NCI-H2196 (cell line): ENCODE results near the gene RITA1.

Experiments
- DNase-seq: peaks from one replicate; lab custom pipeline; 2025; ENCODE audit not compliant: unreplicated experiment; lab: John Stamatoyannopoulos, UW

The RITA1 gene

GRCh38 chr12:113173081-113173698 lies 12.3 kb upstream of the RITA1 start:
- no peak for DNase-seq

GRCh38 chr12:113174461-113175384 lies 10.8 kb upstream of the RITA1 start:
- peak; percentile 69 for DNase-seq

GRCh38 chr12:113179023-113179422 lies 6.5 kb upstream of the RITA1 start:
- DNase-seq = no peak

GRCh38 chr12:113180333-113180732 lies 5.2 kb upstream of the RITA1 start:
- DNase-seq = no peak

GRCh38 chr12:113181975-113182374 lies 3.5 kb upstream of the RITA1 start:
- no peak for DNase-seq

DNA sequence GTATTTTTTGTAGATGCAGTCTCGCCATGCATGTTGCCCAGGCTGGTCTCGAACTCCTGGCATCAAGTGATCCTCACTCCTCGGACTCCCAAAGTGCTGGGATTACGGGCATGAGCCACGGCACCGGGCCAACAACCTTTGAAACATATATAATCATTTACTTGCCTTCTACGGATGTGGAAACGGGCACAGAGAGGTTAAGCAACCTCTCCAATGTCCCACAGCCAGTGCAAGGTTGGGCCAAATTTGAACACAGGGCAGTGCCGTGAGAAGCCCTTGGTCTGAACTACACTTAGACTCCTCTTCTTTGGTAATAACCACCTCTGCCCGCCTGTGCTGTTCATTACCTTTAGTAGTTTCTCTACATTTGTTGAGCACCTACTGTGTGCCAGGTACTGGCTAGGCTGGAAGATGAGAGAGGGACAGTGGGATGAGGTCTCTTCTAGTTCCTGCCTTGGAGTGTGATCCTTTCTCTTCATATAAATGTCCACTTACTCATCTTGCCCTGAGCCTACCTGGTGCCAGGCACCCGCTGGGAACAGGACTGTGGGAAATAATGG lies 2.4 kb upstream of the RITA1 start:
- DNase-seq = no peak

DNA sequence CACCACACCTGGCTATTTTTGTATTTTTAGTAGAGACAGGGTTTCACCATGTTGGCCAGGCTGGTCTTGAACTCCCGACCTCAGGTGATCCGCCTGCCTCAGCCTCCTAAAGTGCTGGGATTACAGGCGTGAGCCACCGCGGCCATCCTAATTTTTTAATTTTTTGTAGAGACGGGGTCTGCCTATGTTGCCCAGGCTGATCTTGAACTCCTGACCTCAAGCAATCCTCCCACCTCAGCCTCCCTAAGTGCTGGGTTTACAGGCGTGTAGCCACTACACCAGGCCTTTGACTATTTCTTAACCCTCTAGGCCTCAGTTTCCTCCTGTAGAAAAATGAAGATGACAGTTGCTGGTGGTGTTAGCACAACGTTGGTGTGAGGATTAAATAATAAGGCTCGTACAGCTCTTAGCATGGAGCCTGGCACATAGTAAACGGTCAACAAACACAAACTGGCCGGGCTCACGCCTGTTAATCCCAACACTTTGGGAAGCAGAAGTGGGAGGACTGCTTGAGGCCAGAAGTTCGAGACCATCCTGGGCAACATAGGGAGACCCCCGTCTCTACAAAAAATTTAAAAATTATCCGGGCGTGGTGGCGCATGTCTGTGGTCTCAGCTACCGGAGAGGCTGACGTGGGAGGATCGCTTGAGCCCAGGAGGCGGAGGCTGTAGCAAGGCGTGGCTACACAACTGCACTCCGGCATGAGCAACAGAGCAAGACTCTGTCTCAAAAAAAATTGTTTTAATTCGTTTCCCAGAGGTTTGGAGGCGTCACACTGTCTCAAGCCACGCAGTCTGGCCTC lies 1.2 kb upstream of the RITA1 start:
- DNase-seq = peak; percentile 67

- peak; percentile 82 for DNase-seq
These were observed 681 bp upstream of the RITA1 start for GRCh38 chr12:113184900-113185179.

GRCh38 chr12:113186033-113186365 lies 478 bp downstream of the RITA1 start:
- peak; percentile 24 for DNase-seq

DNA sequence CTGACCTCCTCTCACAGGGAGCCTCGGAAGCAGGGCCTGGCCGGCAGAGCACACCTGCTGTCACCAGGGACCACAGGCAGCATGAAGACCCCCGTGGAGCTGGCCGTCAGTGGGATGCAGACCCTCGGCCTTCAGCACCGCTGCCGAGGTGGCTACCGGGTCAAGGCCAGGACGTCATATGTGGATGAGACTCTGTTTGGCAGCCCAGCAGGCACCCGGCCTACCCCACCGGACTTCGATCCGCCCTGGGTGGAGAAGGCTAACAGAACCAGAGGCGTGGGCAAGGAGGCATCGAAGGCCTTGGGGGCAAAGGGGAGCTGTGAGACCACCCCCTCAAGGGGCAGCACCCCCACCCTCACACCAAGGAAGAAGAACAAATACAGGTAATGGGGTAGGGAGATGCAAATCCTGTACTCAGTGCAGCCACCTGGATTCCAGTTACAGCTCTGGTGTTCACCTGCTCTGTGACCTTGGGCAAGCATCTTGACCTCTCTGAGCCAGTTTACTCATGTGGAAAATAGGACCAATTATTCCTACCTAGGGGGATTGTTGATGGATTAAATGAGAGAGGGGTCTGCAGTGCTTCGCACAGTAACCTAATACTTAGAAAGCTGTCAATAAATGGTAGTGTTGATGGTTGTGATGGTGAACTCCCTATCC lies 1.3 kb downstream of the RITA1 start:
- DNase-seq = no peak

GRCh38 chr12:113189361-113189760 lies 3.8 kb downstream of the RITA1 start:
- no peak for DNase-seq

DNA sequence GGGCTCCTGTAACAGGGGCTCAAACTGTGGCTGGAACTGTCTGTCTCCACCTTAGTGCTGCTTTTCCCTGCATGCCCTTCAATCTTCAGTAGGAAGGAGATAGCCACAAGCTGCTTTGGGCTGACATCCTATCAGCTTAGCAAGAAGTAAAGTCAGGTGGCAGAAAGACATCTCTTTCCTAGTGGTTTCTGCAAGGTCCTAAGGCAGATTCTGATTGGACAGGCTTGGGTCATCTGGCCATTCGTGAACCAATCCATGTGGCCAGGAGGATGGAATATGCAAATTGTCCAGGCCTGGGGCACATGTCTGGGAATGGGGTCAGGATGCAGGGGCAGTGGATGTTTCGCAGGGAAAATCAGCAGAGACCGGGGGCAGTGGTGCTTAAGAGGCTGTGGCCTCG lies 5.2 kb downstream of the RITA1 start:
- DNase-seq = peak; percentile 63

DNA sequence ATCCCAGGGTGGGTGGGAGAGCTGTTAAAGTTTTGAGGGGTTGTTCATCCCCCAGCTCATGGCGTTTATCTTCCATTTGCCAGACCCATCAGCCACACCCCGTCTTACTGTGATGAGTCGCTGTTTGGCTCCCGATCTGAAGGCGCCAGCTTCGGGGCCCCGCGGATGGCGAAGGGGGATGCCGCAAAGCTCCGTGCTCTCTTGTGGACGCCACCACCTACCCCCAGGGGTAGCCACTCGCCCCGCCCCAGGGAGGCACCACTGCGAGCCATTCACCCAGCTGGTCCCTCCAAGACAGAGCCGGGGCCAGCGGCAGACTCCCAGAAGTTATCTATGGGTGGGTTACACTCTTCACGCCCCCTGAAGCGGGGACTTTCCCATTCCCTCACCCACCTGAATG lies 5.7 kb downstream of the RITA1 start:
- DNase-seq = no peak

DNA sequence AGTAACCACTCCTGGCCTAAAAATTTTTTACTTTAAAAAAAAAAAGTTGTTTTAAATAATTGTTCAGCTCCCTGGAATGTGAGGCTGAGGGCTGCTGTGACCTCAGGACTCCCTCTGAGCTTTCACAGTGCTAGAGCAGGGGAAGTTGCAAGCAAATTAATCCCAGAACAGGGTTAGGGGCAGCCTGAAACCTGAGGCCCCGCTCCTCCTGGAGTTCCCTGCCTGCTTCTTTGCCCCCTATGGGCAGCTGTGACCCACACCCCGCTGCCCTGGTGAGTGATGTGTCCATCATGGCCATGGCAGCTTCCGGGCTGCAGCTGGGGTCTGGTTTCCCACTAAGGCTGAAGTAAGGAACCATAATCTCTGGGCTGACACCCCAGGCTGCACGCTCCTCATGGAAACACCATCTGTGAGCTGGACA lies 9.5 kb downstream of the RITA1 start:
- no peak for DNase-seq

GRCh38 chr12:113195598-113195997 lies 10.1 kb downstream of the RITA1 start:
- DNase-seq = no peak

- DNase-seq = no peak
These were observed 11.1 kb downstream of the RITA1 start for GRCh38 chr12:113196582-113196981.

- DNase-seq = peak; percentile 62
These were observed 11.5 kb downstream of the RITA1 start for GRCh38 chr12:113196990-113197389.

DNA sequence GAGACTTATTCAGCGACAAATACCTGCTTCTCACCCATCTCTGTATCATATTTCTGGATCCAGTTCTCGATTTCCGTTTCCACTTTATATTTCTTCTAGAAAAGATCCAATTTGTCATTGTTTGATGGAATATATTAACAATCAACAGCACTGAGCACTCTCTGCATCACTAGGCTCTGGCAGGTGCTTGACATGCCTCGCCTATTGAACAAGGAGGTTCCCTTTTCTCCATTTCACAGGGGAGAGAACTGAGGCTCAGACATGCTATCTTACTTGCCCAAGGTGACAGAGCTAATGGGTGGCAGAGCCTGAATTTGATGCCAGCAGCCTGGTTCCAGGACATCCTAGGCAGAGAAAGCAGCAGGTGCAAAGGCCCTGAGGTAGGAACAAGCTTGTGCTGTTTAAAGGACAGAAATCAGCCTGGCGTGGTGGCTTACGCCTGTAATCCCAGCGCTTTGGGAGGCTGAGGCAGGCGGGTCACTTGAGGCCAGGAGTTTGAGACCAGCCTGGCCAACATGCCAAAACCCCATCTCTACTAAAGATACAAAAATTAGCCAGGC lies 12.1 kb downstream of the RITA1 start:
- no peak for DNase-seq

- no peak for DNase-seq
These were observed 12.8 kb downstream of the RITA1 start for GRCh38 chr12:113198296-113198695.

- DNase-seq = no peak
These were observed 14.7 kb downstream of the RITA1 start for GRCh38 chr12:113200021-113200797.
